ENCODE results near the gene C19orf81.

C19orf81 gene

GRCh38 chr19:50697414-50698124 lies 48.3 kb downstream of the C19orf81 start:
- Histone ChIP-seq H3K23ac (ENCODE audit: low read length in 2 of 2) (no peak overlapping the region), H3K14ac (ENCODE audit: low read length in 2 of 2) (no peak overlapping the region), H2AK5ac (ENCODE audit: low read length, severe bottlenecking) (no peak overlapping the region), H2BK5ac (ENCODE audit: low read depth, low read length, poor library complexity, severe bottlenecking) (no peak overlapping the region), H4K8ac (ENCODE audit: low read length) (no peak overlapping the region), H3K27ac (ENCODE audit: low read length, poor library complexity, severe bottlenecking) (no peak overlapping the region), H3K4me3 (ENCODE audit: insufficient read depth in 1 of 2, low read depth in 1 of 2, low read length in 2 of 2) (no peak overlapping the region), H3K18ac (ENCODE audit: low read depth in 1 of 2, low read length in 2 of 2) (no peak overlapping the region), H4K91ac (ENCODE audit: low read length) (no peak overlapping the region), H3K79me1 (replicated peaks; ENCODE audit: low read length, poor library complexity, severe bottlenecking) (no peaks in the 10 kb centered on the region), H3K4me2 (ENCODE audit: low read length, poor library complexity, severe bottlenecking) (no peak overlapping the region), H3K4ac (ENCODE audit: low read depth in 1 of 2, low read length in 2 of 2) (no peak overlapping the region), H3K4me1 (ENCODE audit: control insufficient read depth, insufficient read depth, low read depth, low read length) (peaks cover 1% of the 10 kb centered on the region), H3K9me3 (ENCODE audit: control insufficient read depth, low read length) (no peaks in the 10 kb centered on the region), H2AFZ (ENCODE audit: low read depth, low read length) (no peak overlapping the region), H3K27me3 (ENCODE audit: control insufficient read depth in 1 of 2, insufficient read depth in 1 of 2, low read length in 2 of 2) (peaks cover 5 to 54% of the 10 kb centered on the region in 2 experiments), H3K9ac (ENCODE audit: low read length) (no peak overlapping the region), H2BK15ac (ENCODE audit: low read depth, poor library complexity, severe bottlenecking) (no peak overlapping the region), H2BK12ac (ENCODE audit: low read length in 2 of 2) (no peak overlapping the region), H2BK120ac (ENCODE audit: low read depth, low read length) (no peak overlapping the region), H3K36me3 (ENCODE audit: control insufficient read depth in 1 of 2, insufficient read depth in 2 of 2, low read depth in 1 of 2, low read length in 2 of 2) (no peaks in the 10 kb centered on the region)
- WGBS, result 71% methylated on average over 12 of the region's 13 CpGs
- DNase-seq, result no peak

DNA sequence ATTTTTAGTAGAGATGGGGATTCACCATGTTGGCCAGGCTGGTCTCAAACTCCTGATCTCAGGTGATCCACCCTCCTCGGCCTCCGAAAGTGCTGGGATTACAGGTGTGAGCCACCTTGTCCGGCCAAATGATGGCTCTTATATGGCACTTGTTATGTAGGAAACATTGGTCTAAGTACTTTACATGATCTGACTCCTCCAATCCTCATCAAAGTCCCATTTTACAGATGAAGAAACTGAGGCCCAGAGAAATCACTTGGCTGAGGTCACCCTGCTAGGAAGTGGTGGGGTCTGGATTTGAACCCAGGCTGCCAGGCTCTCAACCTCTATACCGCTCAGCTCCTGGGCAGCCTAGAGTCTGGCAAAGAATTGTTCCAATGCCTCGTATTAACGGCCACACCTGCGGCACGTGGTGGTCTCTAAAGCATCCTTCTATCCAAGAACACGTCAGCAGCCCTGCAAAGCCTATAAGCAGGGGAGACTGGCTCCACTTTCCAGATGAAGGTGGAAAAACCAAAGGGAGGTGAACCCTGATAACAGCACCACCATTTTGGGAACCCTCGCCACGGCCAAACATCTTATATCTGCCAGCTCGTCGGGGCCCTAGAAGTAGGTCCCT lies 52.2 kb downstream of the C19orf81 start:
- Histone ChIP-seq H3K27ac (ENCODE audit: low read length, poor library complexity, severe bottlenecking) (no peak overlapping the region), H2AK5ac (ENCODE audit: low read length, severe bottlenecking) (no peak overlapping the region), H2BK5ac (ENCODE audit: low read depth, low read length, poor library complexity, severe bottlenecking) (no peak overlapping the region), H3K4ac (ENCODE audit: low read depth in 1 of 2, low read length in 2 of 2) (no peak overlapping the region), H3K27me3 (ENCODE audit: control insufficient read depth in 1 of 2, insufficient read depth in 1 of 2, low read length in 2 of 2) (peaks cover 0 to 31% of the 10 kb centered on the region in 2 experiments), H3K14ac (ENCODE audit: low read length in 2 of 2) (no peak overlapping the region), H2BK120ac (ENCODE audit: low read depth, low read length) (no peak overlapping the region), H4K91ac (ENCODE audit: low read length) (no peak overlapping the region), H2BK15ac (ENCODE audit: low read depth, poor library complexity, severe bottlenecking) (no peak overlapping the region), H3K79me1 (replicated peaks; ENCODE audit: low read length, poor library complexity, severe bottlenecking) (no peaks in the 10 kb centered on the region), H3K9me3 (ENCODE audit: control insufficient read depth, low read length) (no peaks in the 10 kb centered on the region), H2BK12ac (ENCODE audit: low read length in 2 of 2) (no peak overlapping the region), H3K23ac (ENCODE audit: low read length in 2 of 2) (no peak overlapping the region), H3K4me2 (ENCODE audit: low read length, poor library complexity, severe bottlenecking) (no peak overlapping the region), H4K8ac (ENCODE audit: low read length) (no peak overlapping the region), H2AFZ (ENCODE audit: low read depth, low read length) (no peak overlapping the region), H3K18ac (ENCODE audit: low read depth in 1 of 2, low read length in 2 of 2) (no peak overlapping the region), H3K9ac (ENCODE audit: low read length) (no peak overlapping the region), H3K4me3 (ENCODE audit: insufficient read depth in 1 of 2, low read depth in 1 of 2, low read length in 2 of 2) (no peak overlapping the region), H3K36me3 (ENCODE audit: control insufficient read depth in 1 of 2, insufficient read depth in 2 of 2, low read depth in 1 of 2, low read length in 2 of 2) (no peaks in the 10 kb centered on the region), H3K4me1 (ENCODE audit: control insufficient read depth, insufficient read depth, low read depth, low read length) (no peaks in the 10 kb centered on the region)
- 84% methylated on average over 12 of the region's 13 CpGs for WGBS
- DNase-seq, result no peak

DNA sequence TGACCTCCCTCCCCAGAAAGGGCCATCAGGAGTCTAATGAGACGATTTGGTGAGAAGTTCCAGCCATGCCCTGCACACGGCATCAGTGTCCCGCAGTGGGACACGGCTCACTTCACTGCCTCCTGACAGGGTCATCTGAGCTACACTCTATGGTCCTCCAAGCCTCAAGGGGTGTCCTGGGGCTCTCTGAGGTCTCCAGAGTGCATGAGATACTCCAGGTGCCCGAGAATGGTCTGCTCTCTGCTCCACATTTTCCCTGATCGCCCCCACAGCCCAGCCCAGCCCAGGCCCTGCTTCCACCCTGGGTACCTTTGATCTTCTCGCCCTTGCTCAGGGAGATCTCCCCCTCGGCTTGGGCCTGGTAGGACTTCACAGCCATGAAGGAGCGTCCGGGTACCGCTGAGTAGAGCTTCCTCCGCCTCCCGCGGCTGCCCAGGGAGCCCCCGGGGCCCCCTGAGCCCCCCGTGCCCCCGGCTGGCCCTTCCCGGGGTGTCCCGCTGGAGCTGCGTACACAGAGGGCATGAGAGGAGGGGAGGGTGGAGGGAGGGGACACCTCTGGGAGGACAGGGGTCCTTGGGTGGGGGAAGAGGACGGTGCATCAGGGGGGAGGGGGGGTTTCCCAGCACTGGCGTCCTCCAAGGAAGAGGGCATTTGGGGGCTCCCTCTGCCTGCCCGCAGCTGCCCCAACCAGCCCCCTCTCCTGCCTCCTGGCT lies 53.1 kb downstream of the C19orf81 start:
- 77% methylated on average over 19 of the region's 23 CpGs for WGBS
- no peak overlapping the region for H4K8ac ChIP-seq (ENCODE audit: low read length)
- no peaks in the 10 kb centered on the region for H3K4me1 ChIP-seq (ENCODE audit: control insufficient read depth, insufficient read depth, low read depth, low read length)
- H3K27ac ChIP-seq (ENCODE audit: low read length, poor library complexity, severe bottlenecking), result no peak overlapping the region
- no peak overlapping the region for H3K4ac ChIP-seq (ENCODE audit: low read depth in 1 of 2, low read length in 2 of 2)
- H3K9ac ChIP-seq (ENCODE audit: low read length), result no peak overlapping the region
- H3K36me3 ChIP-seq (ENCODE audit: control insufficient read depth in 1 of 2, insufficient read depth in 2 of 2, low read depth in 1 of 2, low read length in 2 of 2), result no peaks in the 10 kb centered on the region
- no peak overlapping the region for H3K14ac ChIP-seq (ENCODE audit: low read length in 2 of 2)
- H3K18ac ChIP-seq (ENCODE audit: low read depth in 1 of 2, low read length in 2 of 2), result no peak overlapping the region
- H2BK120ac ChIP-seq (ENCODE audit: low read depth, low read length), result no peak overlapping the region
- H2BK15ac ChIP-seq (ENCODE audit: low read depth, poor library complexity, severe bottlenecking), result no peak overlapping the region
- no peak overlapping the region for H2BK12ac ChIP-seq (ENCODE audit: low read length in 2 of 2)
- peaks cover 0 to 24% of the 10 kb centered on the region in 2 experiments for H3K27me3 ChIP-seq (ENCODE audit: control insufficient read depth in 1 of 2, insufficient read depth in 1 of 2, low read length in 2 of 2)
- no peak overlapping the region for H2AK5ac ChIP-seq (ENCODE audit: low read length, severe bottlenecking)
- H2AFZ ChIP-seq (ENCODE audit: low read depth, low read length), result no peak overlapping the region
- H3K4me3 ChIP-seq (ENCODE audit: insufficient read depth in 1 of 2, low read depth in 1 of 2, low read length in 2 of 2), result no peak overlapping the region
- no peak for DNase-seq
- no peak overlapping the region for H4K91ac ChIP-seq (ENCODE audit: low read length)
- H3K9me3 ChIP-seq (ENCODE audit: control insufficient read depth, low read length), result no peaks in the 10 kb centered on the region
- H3K4me2 ChIP-seq (ENCODE audit: low read length, poor library complexity, severe bottlenecking), result no peak overlapping the region
- no peaks in the 10 kb centered on the region for H3K79me1 ChIP-seq (replicated peaks; ENCODE audit: low read length, poor library complexity, severe bottlenecking)
- no peak overlapping the region for H2BK5ac ChIP-seq (ENCODE audit: low read depth, low read length, poor library complexity, severe bottlenecking)
- no peak overlapping the region for H3K23ac ChIP-seq (ENCODE audit: low read length in 2 of 2)

All from mesenchymal stem cell (in vitro differentiated cells and primary cell).